Mesenchymal stem cell (in vitro differentiated cells and primary cell): ENCODE results near the gene PKP2.

ENCODE experiments used
- DNase-seq: peaks from one replicate; pipeline ENCODE4 v3.0.0-alpha.2; 2013
- H2AFZ ChIP-seq: one replicate; pipeline ENCODE4 v1.6.1; 2013; ENCODE audit warnings: low read depth, mild to moderate bottlenecking, control low read depth, inconsistent platforms, low read length, moderate library complexity
- H2AK5ac ChIP-seq: 2 replicates; pipeline ENCODE4 v1.6.1; 2013; ENCODE audit warnings: low read length, moderate library complexity, mild to moderate bottlenecking, inconsistent platforms; ENCODE audit not compliant: severe bottlenecking
- H2BK120ac ChIP-seq: one replicate; pipeline ENCODE4 v1.6.1; 2013; ENCODE audit warnings: low read depth, mild to moderate bottlenecking, inconsistent platforms, low read length, moderate library complexity
- H2BK12ac ChIP-seq, 2 experiments: one replicate each; pipeline ENCODE4 v1.6.1; 2013; ENCODE audit warnings: inconsistent platforms in 2 of 2, low read length in 2 of 2, mild to moderate bottlenecking in 2 of 2, moderate library complexity in 2 of 2, control low read depth in 1 of 2
- H2BK15ac ChIP-seq: one replicate; pipeline ENCODE4 v1.6.1; 2013; ENCODE audit warnings: mild to moderate bottlenecking, low read depth, inconsistent platforms; ENCODE audit not compliant: poor library complexity, severe bottlenecking
- H2BK5ac ChIP-seq: 2 replicates; pipeline ENCODE4 v1.6.1; 2013; ENCODE audit warnings: low read depth, mild to moderate bottlenecking, low read length, control low read depth, inconsistent platforms; ENCODE audit not compliant: poor library complexity, severe bottlenecking
- H3K14ac ChIP-seq, 2 experiments: one replicate each; pipeline ENCODE4 v1.6.1; 2013; ENCODE audit warnings: inconsistent platforms in 2 of 2, low read length in 2 of 2, control low read depth in 1 of 2, mild to moderate bottlenecking in 1 of 2, moderate library complexity in 1 of 2
- H3K18ac ChIP-seq, 2 experiments: one replicate each; pipeline ENCODE4 v1.6.1; 2013; ENCODE audit warnings: inconsistent platforms in 2 of 2, low read length in 2 of 2, control low read depth in 1 of 2, low read depth in 1 of 2, mild to moderate bottlenecking in 1 of 2
- H3K23ac ChIP-seq, 2 experiments: one replicate each; pipeline ENCODE4 v1.6.1; 2013; ENCODE audit warnings: inconsistent platforms in 2 of 2, low read length in 2 of 2, mild to moderate bottlenecking in 2 of 2, moderate library complexity in 2 of 2, control low read depth in 1 of 2
- H3K27ac ChIP-seq: 2 replicates; pipeline ENCODE4 v1.5.1; 2013; ENCODE audit warnings: mild to moderate bottlenecking, moderate library complexity, low read length, control low read depth, inconsistent platforms; ENCODE audit not compliant: poor library complexity, severe bottlenecking
- H3K27me3 ChIP-seq, 2 experiments: 2 replicates each; pipeline versions ENCODE4 v1.6.1 to v1.7.0; 2013; ENCODE audit warnings: low read length in 2 of 2, mild to moderate bottlenecking in 2 of 2, moderate library complexity in 2 of 2, control low read depth in 1 of 2, inconsistent platforms in 1 of 2; ENCODE audit not compliant: control insufficient read depth in 1 of 2, insufficient read depth in 1 of 2
- H3K36me3 ChIP-seq, 2 experiments: 2 replicates each; pipeline versions ENCODE4 v1.6.1 to v1.7.0; 2013; ENCODE audit warnings: low read length in 2 of 2, control low read depth in 1 of 2, inconsistent platforms in 1 of 2, low read depth in 1 of 2, mild to moderate bottlenecking in 1 of 2; ENCODE audit not compliant: insufficient read depth in 2 of 2, control insufficient read depth in 1 of 2
- H3K4ac ChIP-seq, 2 experiments: one replicate each; pipeline ENCODE4 v1.6.1; 2013; ENCODE audit warnings: inconsistent platforms in 2 of 2, low read length in 2 of 2, mild to moderate bottlenecking in 2 of 2, moderate library complexity in 2 of 2, control low read depth in 1 of 2, low read depth in 1 of 2
- H3K4me1 ChIP-seq: 2 replicates; pipeline ENCODE4 v1.6.1; 2013; ENCODE audit warnings: low read depth, low read length, control low read depth; ENCODE audit not compliant: control insufficient read depth, insufficient read depth
- H3K4me2 ChIP-seq: 2 replicates; pipeline ENCODE4 v1.6.1; 2013; ENCODE audit warnings: low read length, mild to moderate bottlenecking, inconsistent platforms; ENCODE audit not compliant: poor library complexity, severe bottlenecking
- H3K4me3 ChIP-seq, 2 experiments: 2 replicates each; pipeline versions ENCODE4 v1.5.1 to v1.7.0; 2013; ENCODE audit warnings: low read length in 2 of 2, mild to moderate bottlenecking in 2 of 2, control low read depth in 1 of 2, low read depth in 1 of 2; ENCODE audit not compliant: insufficient read depth in 1 of 2
- H3K79me1 ChIP-seq: replicated peaks from 2 replicates; pipeline ENCODE4 v1.6.1; 2013; ENCODE audit warnings: mild to moderate bottlenecking, control low read depth, low read length, inconsistent platforms; ENCODE audit not compliant: poor library complexity, severe bottlenecking
- H3K9ac ChIP-seq: 2 replicates; pipeline ENCODE4 v1.7.0; 2013; ENCODE audit warnings: mild to moderate bottlenecking, low read length, moderate library complexity
- H3K9me3 ChIP-seq: 2 replicates; pipeline ENCODE4 v1.7.0; 2013; ENCODE audit warnings: mild to moderate bottlenecking, low read length; ENCODE audit not compliant: control insufficient read depth
- H4K8ac ChIP-seq: one replicate; pipeline ENCODE4 v1.6.1; 2013; ENCODE audit warnings: inconsistent platforms, mild to moderate bottlenecking, low read length, moderate library complexity
- H4K91ac ChIP-seq: one replicate; pipeline ENCODE4 v1.6.1; 2013; ENCODE audit warnings: mild to moderate bottlenecking, low read length, inconsistent platforms
- WGBS: methylation state at CpG from one replicate; pipeline ENCODE4 v1.1.7; 2013; ENCODE audit warnings: mixed read lengths; 5-methylcytosine and 5-hydroxymethylcytosine counted together

PKP2 gene

GRCh38 chr12:32918890-32919801, 22.6 kb upstream of the PKP2 start:
- DNase-seq, result peak; percentile 67
- Histone ChIP-seq H3K4ac (no peak overlapping the region), H2AFZ (no peak overlapping the region)

GRCh38 chr12:32917094-32917611, 20.6 kb upstream of the PKP2 start:
- Histone ChIP-seq H3K4me2 (no peak overlapping the region), H3K4me3 (no peak overlapping the region)

More at GRCh38 chr12:32918890-32919801, 22.6 kb upstream of the PKP2 start:
- Histone ChIP-seq H3K4me3 (no peak overlapping the region), H2BK12ac (no peak overlapping the region), H3K4me1 (peaks cover 1% of the 10 kb centered on the region), H3K9me3 (no peaks in the 10 kb centered on the region), H3K27ac (peak overlapping the region; percentile 42), H2BK15ac (no peak overlapping the region), H3K4me2 (no peak overlapping the region), H2AK5ac (no peak overlapping the region), H3K79me1 (no peaks in the 10 kb centered on the region), H4K91ac (no peak overlapping the region), H4K8ac (no peak overlapping the region), H3K14ac (no peak overlapping the region), H3K27me3 (no peaks in the 10 kb centered on the region), H3K36me3 (no peaks in the 10 kb centered on the region), H2BK5ac (no peak overlapping the region), H2BK120ac (no peak overlapping the region), H3K23ac (no peak overlapping the region), H3K9ac (no peak overlapping the region), H3K18ac (no peak overlapping the region)
- 73% methylated on average over 5 of the region's 11 CpGs for WGBS

DNA sequence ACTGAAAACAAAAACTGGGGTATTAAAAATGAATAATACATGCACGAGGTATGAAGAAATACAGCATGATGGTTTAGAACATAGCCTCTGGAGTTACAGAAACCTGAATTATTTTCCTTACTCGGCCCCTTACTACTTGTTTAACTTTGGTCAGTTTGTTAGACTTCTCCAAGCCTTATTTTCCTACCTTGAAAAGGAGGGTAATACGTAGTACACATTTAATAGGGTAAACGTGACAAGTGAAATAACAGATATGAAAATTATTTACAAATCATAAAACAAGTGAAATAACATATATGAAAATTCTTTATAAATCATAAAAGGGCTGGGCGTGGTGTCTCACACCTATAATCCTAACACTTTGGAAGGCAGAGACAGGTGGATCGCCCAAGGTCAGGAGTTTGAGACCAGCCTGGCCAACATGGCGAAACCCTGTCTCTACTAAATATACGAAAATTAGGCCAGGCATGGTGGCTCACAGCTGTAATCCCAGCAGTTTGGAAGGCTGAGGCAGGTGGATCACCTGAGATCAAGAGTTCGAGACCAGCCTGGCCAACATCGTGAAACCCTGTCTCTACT, 11.4 kb upstream of the PKP2 start:
- Histone ChIP-seq H3K36me3 (no peaks in the 10 kb centered on the region), H4K91ac (no peak overlapping the region), H3K27ac (no peak overlapping the region), H3K4ac (no peak overlapping the region), H2AK5ac (no peak overlapping the region), H2BK120ac (no peak overlapping the region), H4K8ac (no peak overlapping the region), H3K4me1 (no peaks in the 10 kb centered on the region), H2AFZ (no peak overlapping the region), H2BK5ac (no peak overlapping the region), H3K9me3 (no peaks in the 10 kb centered on the region), H3K79me1 (no peaks in the 10 kb centered on the region), H2BK12ac (no peak overlapping the region), H3K18ac (no peak overlapping the region), H3K4me3 (no peak overlapping the region), H3K9ac (no peak overlapping the region), H3K14ac (no peak overlapping the region), H3K27me3 (no peaks in the 10 kb centered on the region), H3K4me2 (no peak overlapping the region), H2BK15ac (no peak overlapping the region), H3K23ac (no peak overlapping the region)
- no peak for DNase-seq
- WGBS, result 90% methylated on average over 8 of the region's 10 CpGs

More at GRCh38 chr12:32917094-32917611, 20.6 kb upstream of the PKP2 start:
- no peaks in the 10 kb centered on the region for H3K79me1 ChIP-seq
- no peak overlapping the region for H4K8ac ChIP-seq
- H3K23ac ChIP-seq, result no peak overlapping the region
- no peak overlapping the region for H3K4ac ChIP-seq
- no peak overlapping the region for H4K91ac ChIP-seq
- no peaks in the 10 kb centered on the region for H3K9me3 ChIP-seq
- peak; percentile 63 for DNase-seq
- no peaks in the 10 kb centered on the region for H3K27me3 ChIP-seq
- no peak overlapping the region for H2AK5ac ChIP-seq
- H2BK120ac ChIP-seq, result no peak overlapping the region
- H2BK12ac ChIP-seq, result no peak overlapping the region
- H3K4me1 ChIP-seq, result peaks cover 1% of the 10 kb centered on the region
- H3K14ac ChIP-seq, result no peak overlapping the region
- no peak overlapping the region for H2BK15ac ChIP-seq
- H3K36me3 ChIP-seq, result no peaks in the 10 kb centered on the region
- H3K18ac ChIP-seq, result no peak overlapping the region
- H3K9ac ChIP-seq, result no peak overlapping the region
- H2BK5ac ChIP-seq, result no peak overlapping the region
- H2AFZ ChIP-seq, result no peak overlapping the region
- no peak overlapping the region for H3K27ac ChIP-seq

DNA sequence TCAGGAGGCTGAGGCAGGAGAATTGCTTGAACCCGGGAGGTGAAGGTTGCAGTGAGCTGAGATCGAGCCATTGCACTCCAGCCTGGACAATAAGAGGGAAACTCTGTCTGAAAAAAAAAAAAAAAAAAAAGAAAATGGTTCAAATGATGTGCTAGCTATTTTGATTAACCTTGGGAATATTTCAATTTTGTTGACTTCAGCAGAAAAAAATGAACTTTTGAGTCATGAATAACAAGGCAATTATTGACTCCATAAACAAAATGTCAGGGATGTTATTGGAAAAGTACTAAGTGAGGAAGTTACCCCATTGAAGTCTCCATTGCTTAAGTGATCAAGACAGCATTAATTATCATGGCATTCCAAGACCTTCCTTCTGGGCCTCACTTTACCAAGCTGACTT, 10.6 kb upstream of the PKP2 start:
- Histone ChIP-seq H3K14ac (no peak overlapping the region), H3K23ac (no peak overlapping the region), H3K36me3 (no peaks in the 10 kb centered on the region), H4K91ac (no peak overlapping the region), H3K4ac (no peak overlapping the region), H2BK5ac (no peak overlapping the region), H3K4me1 (peaks cover 1% of the 10 kb centered on the region), H3K9ac (no peak overlapping the region), H2AK5ac (no peak overlapping the region), H2AFZ (no peak overlapping the region), H3K27ac (no peak overlapping the region), H3K79me1 (no peaks in the 10 kb centered on the region), H2BK15ac (no peak overlapping the region), H4K8ac (no peak overlapping the region), H3K18ac (no peak overlapping the region), H3K4me3 (no peak overlapping the region), H3K4me2 (no peak overlapping the region), H3K9me3 (no peaks in the 10 kb centered on the region), H3K27me3 (no peaks in the 10 kb centered on the region), H2BK120ac (no peak overlapping the region), H2BK12ac (no peak overlapping the region)
- DNase-seq, result no peak
- WGBS, result 85% methylated on average over 2 of the region's 2 CpGs
